GM21576 (cell line): Measurements from ENCODE around the gene TNFRSF25.
"Not testable (repeated sequence)": the region's sequence is repeated elsewhere in the genome, so short reads cannot be mapped to it uniquely, and the experiment has no call there.

ENCODE experiments used
- ATAC-seq: cut with Tn5 transposase; IDR thresholded peaks from one replicate; pipeline ENCODE4 v1.9.1; 2021; ENCODE audit warnings: mild to moderate bottlenecking, moderate library complexity; ENCODE audit not compliant: unreplicated experiment

TNFRSF25 gene

DNA sequence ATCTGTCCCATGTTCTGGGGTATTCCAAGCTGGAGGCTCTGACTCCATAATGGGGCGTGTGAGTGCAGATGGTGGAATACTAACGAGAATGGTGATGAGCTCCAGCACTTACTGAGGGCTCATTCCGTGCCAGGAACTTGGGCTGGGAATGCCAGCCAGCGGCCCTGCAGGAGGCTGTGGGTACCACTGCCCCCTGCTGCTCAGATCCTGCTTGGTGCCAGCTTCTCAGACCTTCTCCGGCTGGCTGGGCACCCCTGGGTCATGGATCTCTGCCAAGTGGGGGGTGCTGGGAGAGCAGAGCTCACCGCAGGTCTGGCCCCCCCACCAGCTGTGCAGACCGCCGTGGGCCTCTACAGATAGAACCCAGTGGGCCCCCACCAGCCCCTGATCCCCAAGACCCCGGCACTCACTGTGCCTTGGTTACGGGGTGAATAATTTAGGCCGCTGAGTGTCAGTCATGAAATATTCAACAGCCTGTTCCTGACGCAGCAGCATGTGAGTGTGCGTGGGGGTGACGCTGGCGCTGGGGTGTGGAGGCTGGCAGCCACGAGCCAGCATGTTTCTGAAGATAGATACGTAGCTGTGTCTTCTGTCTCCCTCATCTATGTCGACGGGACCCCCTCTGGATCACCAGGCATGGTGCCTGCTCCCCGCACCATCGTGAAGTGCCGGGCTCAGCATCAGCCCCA lies 28.8 kb downstream of the TNFRSF25 start:
- ATAC-seq: not testable (repeated sequence)

GRCh38 chr1:6436277-6436676 lies 29.7 kb downstream of the TNFRSF25 start:
- ATAC-seq: not testable (repeated sequence)

DNA sequence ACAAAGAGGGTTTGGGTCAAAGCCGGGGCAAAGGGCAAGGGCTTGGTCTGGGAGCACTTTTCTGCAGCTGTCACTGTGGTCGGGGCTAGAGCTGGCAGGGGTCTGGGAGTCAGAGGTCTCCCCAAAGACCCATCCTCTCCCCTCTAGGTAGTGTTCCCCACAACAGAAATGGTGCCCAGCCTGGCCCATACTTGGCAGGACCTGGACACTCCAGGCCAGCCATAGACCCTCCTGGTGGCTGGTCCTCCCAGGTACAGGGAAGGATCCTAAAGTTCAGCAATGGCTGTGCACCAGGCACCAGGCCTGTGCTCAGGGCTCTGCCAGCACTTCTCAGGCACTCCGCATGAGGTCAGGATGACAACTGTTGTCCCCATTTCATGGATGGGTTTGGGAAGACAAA lies 30.4 kb downstream of the TNFRSF25 start:
- ATAC-seq: no peak

GRCh38 chr1:6435129-6435528 lies 30.8 kb downstream of the TNFRSF25 start:
- no peak for ATAC-seq

DNA sequence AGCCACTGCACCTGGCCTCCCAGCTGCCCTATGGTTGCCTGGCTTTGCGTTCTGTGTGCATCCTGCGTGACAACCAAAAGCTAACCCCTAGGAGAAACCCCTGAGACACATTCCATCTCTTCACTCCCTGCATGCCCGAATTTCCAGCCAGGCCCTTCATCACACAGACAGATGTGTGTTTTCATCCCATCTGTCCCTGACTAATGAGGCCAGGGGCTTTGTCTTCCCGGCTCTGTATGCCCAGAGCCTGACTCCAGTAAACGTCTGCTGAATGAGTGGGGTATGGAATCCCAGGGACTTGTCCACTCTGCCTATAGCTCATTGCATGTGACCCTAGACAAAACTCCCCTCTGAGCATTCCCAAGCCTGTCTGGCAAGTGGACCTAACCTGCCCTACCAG lies 31.8 kb downstream of the TNFRSF25 start:
- no peak for ATAC-seq

- not testable (repeated sequence) for ATAC-seq
Observed at GRCh38 chr1:6431645-6432579, 34.1 kb downstream of the TNFRSF25 start.

DNA sequence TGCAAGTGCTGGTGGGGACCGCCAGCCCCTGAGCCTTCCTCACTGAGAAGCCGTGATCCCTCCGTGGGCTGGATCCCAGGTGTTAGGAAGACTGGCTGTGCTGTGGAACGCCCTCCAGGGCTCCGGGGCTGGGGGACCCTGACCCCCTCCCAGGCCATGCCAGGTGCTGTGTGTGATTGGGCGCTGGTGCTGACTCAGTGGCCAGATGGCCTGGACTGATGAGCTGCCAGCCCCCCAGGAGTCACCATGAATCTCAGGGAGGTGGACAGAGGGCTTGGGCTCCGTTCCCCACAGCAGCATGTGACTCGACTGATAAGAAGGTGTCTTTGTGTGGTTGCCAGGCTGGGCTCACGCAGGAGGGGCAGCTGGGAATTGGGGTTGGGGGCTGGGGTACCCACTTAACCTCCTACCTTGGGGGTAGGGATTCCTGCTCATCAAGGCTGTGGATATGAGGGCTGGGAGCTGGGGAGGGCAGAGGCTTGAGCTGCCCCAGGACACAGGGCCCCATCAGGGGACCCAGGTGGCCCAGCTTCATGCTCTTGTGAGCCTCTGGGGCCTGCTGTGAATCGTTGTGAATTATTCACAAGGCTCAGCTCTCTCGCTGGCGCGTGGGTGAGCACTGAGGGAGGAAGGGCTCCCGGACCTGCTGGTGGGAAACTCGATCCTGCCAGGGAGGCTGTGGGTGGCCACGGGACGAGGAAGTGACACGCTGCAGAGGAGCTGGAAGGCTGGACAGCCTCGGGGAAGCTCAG lies 36.1 kb downstream of the TNFRSF25 start:
- not testable (repeated sequence) for ATAC-seq

- not testable (repeated sequence) for ATAC-seq
Observed at GRCh38 chr1:6428453-6428852, 37.5 kb downstream of the TNFRSF25 start.

- no peak for ATAC-seq
Observed at GRCh38 chr1:6427441-6428390, 38.3 kb downstream of the TNFRSF25 start.

DNA sequence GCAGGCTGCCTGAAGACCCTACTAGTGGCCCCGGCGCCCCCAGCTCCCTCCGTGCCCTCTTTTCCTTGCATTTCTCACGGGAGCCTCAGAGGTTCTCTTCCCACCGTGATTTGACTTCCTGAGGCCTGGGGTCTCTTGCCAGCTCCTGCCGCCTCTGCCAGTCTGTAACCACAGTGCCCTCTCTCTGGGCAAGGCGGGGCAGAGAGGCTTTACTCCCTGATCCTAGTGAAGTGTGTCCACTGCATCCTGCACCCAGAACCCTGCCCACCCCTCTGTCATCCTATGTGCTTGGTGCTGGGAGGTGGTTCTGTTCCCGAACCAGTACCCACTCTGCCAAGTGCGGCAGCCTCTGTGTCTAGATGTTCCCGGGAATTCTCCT lies 39.0 kb downstream of the TNFRSF25 start:
- no peak for ATAC-seq

GRCh38 chr1:6426277-6426971 lies 39.5 kb downstream of the TNFRSF25 start:
- no peak for ATAC-seq

DNA sequence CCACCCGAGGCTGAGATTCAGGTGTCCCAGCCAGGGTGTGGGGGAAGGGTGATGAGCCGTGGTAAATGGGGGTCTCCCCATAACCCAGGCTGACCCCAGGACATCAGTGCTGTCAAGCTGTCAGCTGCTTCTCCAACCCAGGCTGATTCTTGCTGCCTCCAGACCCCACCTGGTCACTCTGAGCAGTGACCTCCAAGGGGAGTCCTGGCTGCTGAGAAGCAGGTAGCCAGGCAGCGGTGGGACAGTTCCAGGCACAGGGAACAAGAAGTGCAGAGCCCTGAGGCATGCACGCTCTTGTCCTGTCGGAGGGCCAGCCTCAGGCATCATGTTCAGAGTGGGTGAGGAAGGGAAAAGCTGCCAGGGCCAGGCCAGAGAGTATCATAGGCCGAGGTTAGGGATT lies 40.3 kb downstream of the TNFRSF25 start:
- ATAC-seq: no peak

DNA sequence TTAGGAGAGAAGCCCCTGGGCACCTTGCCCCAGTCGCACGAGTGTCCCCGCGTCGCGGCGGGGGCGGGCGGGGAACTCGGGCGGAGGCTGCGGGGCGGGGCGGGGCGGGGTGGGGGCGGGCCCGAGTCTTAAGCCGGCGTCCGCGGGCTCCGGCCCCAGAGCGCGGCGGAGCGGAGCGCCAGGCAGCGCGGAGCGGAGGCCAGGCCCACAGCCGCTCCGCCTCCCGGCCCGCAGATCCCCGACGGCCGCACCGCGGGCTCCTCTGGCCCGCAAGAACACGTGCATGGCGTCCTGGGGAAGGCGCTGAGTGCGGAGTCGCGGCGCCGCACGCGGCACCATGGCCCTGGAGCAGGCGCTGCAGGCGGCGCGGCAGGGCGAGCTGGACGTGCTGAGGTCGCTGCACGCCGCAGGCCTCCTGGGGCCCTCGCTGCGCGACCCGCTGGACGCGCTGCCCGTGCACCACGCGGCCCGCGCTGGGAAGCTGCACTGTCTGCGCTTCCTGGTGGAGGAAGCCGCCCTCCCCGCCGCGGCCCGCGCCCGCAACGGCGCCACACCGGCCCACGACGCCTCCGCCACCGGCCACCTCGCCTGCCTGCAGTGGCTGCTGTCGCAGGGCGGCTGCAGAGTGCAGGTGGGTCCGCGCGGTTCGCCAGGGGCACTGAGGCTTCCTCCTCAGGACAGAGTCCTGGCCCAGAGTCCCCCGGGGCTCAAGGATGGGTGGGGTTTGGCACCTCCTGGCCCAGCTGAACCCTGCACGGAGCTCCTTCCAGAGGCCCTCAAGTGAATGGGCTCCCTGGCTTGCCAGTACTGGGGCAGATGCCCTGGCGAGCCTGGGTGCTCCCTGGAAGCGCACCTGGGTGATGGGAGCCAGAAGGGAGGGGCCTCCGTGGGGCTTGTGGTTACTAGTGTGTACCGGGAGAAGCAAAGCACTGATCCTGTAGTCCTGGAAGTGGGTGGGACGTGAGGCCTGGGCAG lies 41.1 kb downstream of the TNFRSF25 start, which contains the start of gene ESPN:
ESPN (plus strand) TSS at position 158 of the 975 bp plus-strand sequence; CDS start at position 338, 180 bp downstream.
- ATAC-seq: no peak

GRCh38 chr1:6424000-6424565 lies 41.9 kb downstream of the TNFRSF25 start:
- no peak for ATAC-seq

GRCh38 chr1:6423321-6423999 lies 42.5 kb downstream of the TNFRSF25 start:
- ATAC-seq: no peak

DNA sequence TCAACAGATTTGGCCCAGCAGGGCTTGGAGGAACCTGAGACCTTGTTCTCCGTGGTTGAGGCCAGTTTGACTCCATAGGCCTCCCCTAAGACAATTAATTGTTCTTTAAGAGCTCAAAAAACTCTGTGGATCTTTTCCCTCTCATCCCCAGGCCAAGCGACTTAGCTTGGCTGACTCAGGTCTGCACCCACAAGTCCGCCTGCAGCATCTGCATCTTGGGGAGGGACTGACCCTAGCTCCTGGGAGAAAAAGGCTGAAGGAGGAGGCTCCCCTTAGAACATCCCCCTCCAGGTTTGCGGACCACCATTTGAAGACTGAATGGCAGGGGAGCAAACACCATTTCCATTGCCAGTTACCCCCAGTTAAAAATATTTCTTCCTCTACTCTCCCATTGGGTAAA lies 44.7 kb downstream of the TNFRSF25 start:
- ATAC-seq: no peak

DNA sequence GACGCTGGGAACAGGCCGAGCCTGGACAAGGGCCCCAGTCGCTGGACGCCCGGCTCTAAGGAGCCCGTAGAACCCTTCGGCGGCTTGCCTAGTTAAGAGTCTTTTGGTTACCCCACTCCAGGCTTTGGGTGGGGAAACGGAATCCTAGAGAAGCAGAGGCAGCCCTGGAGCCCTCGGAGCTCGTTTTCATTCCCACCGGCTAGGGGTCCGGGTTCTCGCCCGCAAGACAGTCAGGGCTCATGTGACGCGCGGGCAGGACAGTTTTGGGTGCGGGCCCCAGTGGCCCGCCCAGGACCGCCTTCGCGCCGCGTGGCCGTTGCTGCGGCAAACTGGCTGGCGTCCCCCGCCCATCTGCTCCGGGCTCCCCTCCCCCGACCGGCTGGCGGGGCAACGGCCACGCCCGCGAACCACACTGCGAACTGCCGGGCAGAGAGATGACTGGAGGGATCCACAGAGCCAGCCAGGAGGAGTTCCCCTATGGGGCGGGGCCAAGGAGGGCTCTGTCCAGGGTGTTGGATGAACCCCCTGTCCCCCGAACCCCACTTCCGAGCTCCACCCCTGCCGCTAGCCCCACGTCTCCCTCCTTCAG lies 45.4 kb downstream of the TNFRSF25 start:
- no peak for ATAC-seq
